Urinary bladder (tissue), 4 donors: ENCODE data around the gene LDLRAD3. TPM values are rescaled to one million over a fixed set of nuclear protein-coding genes. Genes with fewer than 3 reads are reported as not detected.
A peak's percentile ranks its signal among the peaks of the same experiment; 100 is the strongest.

ENCODE experiments used
- DNase-seq: peaks from one replicate; pipeline ENCODE4 v3.0.0-alpha.2; 2015; ENCODE audit errors: extremely low spot score
- H3K27ac ChIP-seq: one replicate; pipeline ENCODE4 v1.5.1; 2013; ENCODE audit warnings: low read depth, mild to moderate bottlenecking, moderate library complexity
- H3K36me3 ChIP-seq: one replicate; pipeline ENCODE4 v1.6.1; 2013; ENCODE audit warnings: mild to moderate bottlenecking, moderate library complexity; ENCODE audit not compliant: insufficient read depth
- H3K4me1 ChIP-seq: one replicate; pipeline ENCODE4 v1.6.1; 2013; ENCODE audit warnings: mild to moderate bottlenecking, moderate library complexity; ENCODE audit not compliant: insufficient read depth
- H3K4me3 ChIP-seq: one replicate; pipeline ENCODE4 v1.5.1; 2013; ENCODE audit warnings: low read depth, low read length
- WGBS: extraction: QIAGEN DNeasy Blood & Tissue Kit; methylation state at CpG from one replicate; pipeline ENCODE4 v1.1.7; 2013; 5-methylcytosine and 5-hydroxymethylcytosine counted together
- polyA plus RNA-seq: library from polyadenylated mRNA; stranded (reverse); fragments of 200-250 nt; gene quantifications from one replicate; pipeline ENCODE4 v1.2.3, GENCODE V29; 2013
- total RNA-seq: library from RNA; depleted of rRNA; stranded (reverse); fragments of >200 nt; gene quantifications from one replicate; pipeline ENCODE4 v1.2.3, GENCODE V29; 2014
- donor health status: healthy with polysubstance abuse.
- donor health status: healthy.

LDLRAD3 gene
- total and polyA plus RNA-seq, 2 donors, result 7.2 to 13.8 TPM

GRCh38 chr11:35933320-35933871 lies 10.5 kb upstream of the LDLRAD3 start:
- WGBS, result 60% methylated on average over 3 of the region's 3 CpGs
- DNase-seq, result no peak
- no peak overlapping the region for H3K4me3 ChIP-seq
- H3K36me3 ChIP-seq, result no peaks in the 10 kb centered on the region
- H3K27ac ChIP-seq, result no peak overlapping the region
- H3K4me1 ChIP-seq, result no peaks in the 10 kb centered on the region

GRCh38 chr11:35934271-35934670 lies 9.6 kb upstream of the LDLRAD3 start:
- no peak for DNase-seq
- H3K4me3 ChIP-seq, result no peak overlapping the region
- H3K4me1 ChIP-seq, result no peaks in the 10 kb centered on the region
- H3K36me3 ChIP-seq, result no peaks in the 10 kb centered on the region
- no peak overlapping the region for H3K27ac ChIP-seq
- whole genome bisulfite sequencing, result 73% methylated on average over 7 of the region's 7 CpGs

GRCh38 chr11:35934981-35935380 lies 8.9 kb upstream of the LDLRAD3 start:
- no peak for DNase-seq
- Histone ChIP-seq H3K4me3 (no peak overlapping the region), H3K27ac (no peak overlapping the region), H3K4me1 (no peaks in the 10 kb centered on the region), H3K36me3 (no peaks in the 10 kb centered on the region)
- WGBS, result 65% methylated on average over 4 of the region's 4 CpGs

GRCh38 chr11:35935390-35935789 lies 8.5 kb upstream of the LDLRAD3 start:
- Histone ChIP-seq H3K27ac (no peak overlapping the region), H3K4me1 (no peaks in the 10 kb centered on the region), H3K36me3 (no peaks in the 10 kb centered on the region), H3K4me3 (no peak overlapping the region)
- WGBS, result 56% methylated on average over 1 of the region's 1 CpG
- DNase-seq, result no peak

- WGBS, result 56% methylated on average over 3 of the region's 3 CpGs
- Histone ChIP-seq H3K4me1 (no peaks in the 10 kb centered on the region), H3K27ac (no peak overlapping the region), H3K4me3 (no peak overlapping the region), H3K36me3 (no peaks in the 10 kb centered on the region)
- DNase-seq, result no peak
These were observed 6.8 kb upstream of the LDLRAD3 start for GRCh38 chr11:35937111-35937510.

GRCh38 chr11:35937700-35938099 lies 6.2 kb upstream of the LDLRAD3 start:
- no peak for DNase-seq
- H3K27ac ChIP-seq, result no peak overlapping the region
- 77% methylated on average over 6 of the region's 6 CpGs for WGBS
- H3K4me1 ChIP-seq, result no peaks in the 10 kb centered on the region
- H3K36me3 ChIP-seq, result no peaks in the 10 kb centered on the region
- no peak overlapping the region for H3K4me3 ChIP-seq

- 88% methylated on average over 9 of the region's 9 CpGs for WGBS
- Histone ChIP-seq H3K4me1 (no peaks in the 10 kb centered on the region), H3K4me3 (no peak overlapping the region), H3K36me3 (no peaks in the 10 kb centered on the region), H3K27ac (no peak overlapping the region)
- DNase-seq, result no peak
These were observed 5.6 kb upstream of the LDLRAD3 start for GRCh38 chr11:35938231-35938630.

- Histone ChIP-seq H3K4me3 (peak overlapping the region; percentile 71), H3K4me1 (no peaks in the 10 kb centered on the region), H3K27ac (no peak overlapping the region), H3K36me3 (no peaks in the 10 kb centered on the region)
- DNase-seq, result no peak
- whole genome bisulfite sequencing, result 24% methylated on average over 9 of the region's 9 CpGs
These were observed 553 bp upstream of the LDLRAD3 start for GRCh38 chr11:35943309-35943708.

- WGBS, result 19% methylated on average over 32 of the region's 32 CpGs
- no peak for DNase-seq
- Histone ChIP-seq H3K4me3 (peak overlapping the region; percentile 71), H3K36me3 (no peaks in the 10 kb centered on the region), H3K4me1 (no peaks in the 10 kb centered on the region), H3K27ac (no peak overlapping the region)
These were observed 758 bp downstream of the LDLRAD3 start for GRCh38 chr11:35944503-35945136.

- no peak for DNase-seq
- Histone ChIP-seq H3K4me1 (no peaks in the 10 kb centered on the region), H3K27ac (no peak overlapping the region), H3K4me3 (no peak overlapping the region), H3K36me3 (no peaks in the 10 kb centered on the region)
- WGBS, result 89% methylated on average over 2 of the region's 2 CpGs
These were observed 1.3 kb downstream of the LDLRAD3 start for GRCh38 chr11:35945137-35945518.

- Histone ChIP-seq H3K4me3 (no peak overlapping the region), H3K4me1 (no peaks in the 10 kb centered on the region), H3K36me3 (no peaks in the 10 kb centered on the region), H3K27ac (no peak overlapping the region)
- no peak for DNase-seq
- 81% methylated on average over 3 of the region's 3 CpGs for WGBS
These were observed 2.9 kb downstream of the LDLRAD3 start for GRCh38 chr11:35946766-35947165.

- Histone ChIP-seq H3K4me1 (no peaks in the 10 kb centered on the region), H3K4me3 (no peak overlapping the region), H3K36me3 (no peaks in the 10 kb centered on the region), H3K27ac (no peak overlapping the region)
- no peak for DNase-seq
- over 99% methylated on average over 4 of the region's 4 CpGs for WGBS
These were observed 3.6 kb downstream of the LDLRAD3 start for GRCh38 chr11:35947437-35947836.

- no peak for DNase-seq
- Histone ChIP-seq H3K36me3 (no peaks in the 10 kb centered on the region), H3K4me3 (no peak overlapping the region), H3K4me1 (no peaks in the 10 kb centered on the region), H3K27ac (no peak overlapping the region)
- WGBS, result 88% methylated on average over 3 of the region's 3 CpGs
These were observed 5.4 kb downstream of the LDLRAD3 start for GRCh38 chr11:35949242-35949641.

- Histone ChIP-seq H3K4me1 (no peaks in the 10 kb centered on the region), H3K4me3 (no peak overlapping the region), H3K27ac (no peak overlapping the region), H3K36me3 (no peaks in the 10 kb centered on the region)
- DNase-seq, result no peak
- 89% methylated on average over 5 of the region's 5 CpGs for WGBS
These were observed 6.2 kb downstream of the LDLRAD3 start for GRCh38 chr11:35950082-35950481.

GRCh38 chr11:35951680-35952079 lies 7.8 kb downstream of the LDLRAD3 start:
- Histone ChIP-seq H3K4me1 (no peaks in the 10 kb centered on the region), H3K36me3 (no peaks in the 10 kb centered on the region), H3K27ac (no peak overlapping the region), H3K4me3 (no peak overlapping the region)
- 92% methylated on average over 3 of the region's 3 CpGs for WGBS
- no peak for DNase-seq
